SK-N-SH (cell line): ENCODE measurements around the gene CTSF. TPM values are rescaled to one million over a fixed set of nuclear protein-coding genes. Genes with fewer than 3 reads are reported as not detected.
"Not testable (repeated sequence)": the region's sequence is repeated elsewhere in the genome, so short reads cannot be mapped to it uniquely, and the experiment has no call there.

Experiments used
- CTCF ChIA-PET: fragments of 300-600, 350-600 bp; formaldehyde crosslinking; extraction: SDS; loops from one replicate; lab custom pipeline; 2021; lab: Yijun Ruan, JAX
- POLR2A ChIA-PET: fragments of 350-600 bp; sonication (Branson Sonifier 250); formaldehyde crosslinking; extraction: SDS; loops from one replicate; lab custom pipeline; 2020; ENCODE audit warnings: antibody characterized with exemption, inconsistent platforms; lab: Yijun Ruan, JAX
- DNase-seq: peaks from one replicate; pipeline ENCODE4 v3.0.0; 2012
- H2AFZ ChIP-seq: fragments of 200-600 bp; sonication (generic); 2 replicates; pipeline ENCODE4 v1.8.1; 2016; ENCODE audit warnings: antibody characterized with exemption, mild to moderate bottlenecking, low read depth
- H3F3A ChIP-seq: fragments of 200-600 bp; sonication (generic); replicated peaks from 2 replicates; pipeline ENCODE3; 2016; ENCODE audit warnings: antibody characterized with exemption, mild to moderate bottlenecking; ENCODE audit not compliant: insufficient read depth
- H3K27ac ChIP-seq, 2 experiments: fragments of 200-500 bp in 1 of 2; fragments of 200-600 bp in 1 of 2; sonication (Bioruptor generic) in 1 of 2; sonication (generic), shearing (Covaris generic) in 1 of 2; 2 replicates each; pipeline versions ENCODE4 v1.5.1 to v1.6.1; 2014 to 2016; ENCODE audit warnings: low read depth in 2 of 2, inconsistent platforms in 1 of 2, low read length in 1 of 2, mild to moderate bottlenecking in 1 of 2, mixed read lengths in 1 of 2
- H3K27me3 ChIP-seq: fragments of 200-600 bp; sonication (generic), shearing (Covaris generic); 2 replicates; pipeline ENCODE4 v1.6.1; 2016; ENCODE audit warnings: mixed run types; ENCODE audit not compliant: insufficient read depth
- H3K36me3 ChIP-seq, 2 experiments: fragments of 200-500 bp in 1 of 2; fragments of 200-600 bp in 1 of 2; sonication (Bioruptor generic) in 1 of 2; sonication (generic) in 1 of 2; replicated peaks in 1 of 2; 2 replicates each; pipeline versions ENCODE3 to v1.5.1; 2014 to 2016; ENCODE audit warnings: low read length in 1 of 2, mild to moderate bottlenecking in 1 of 2; ENCODE audit not compliant: insufficient read depth in 2 of 2, control insufficient read depth in 1 of 2
- H3K4me1 ChIP-seq, 2 experiments: fragments of 200-500 bp in 1 of 2; fragments of 200-600 bp in 1 of 2; sonication (Bioruptor generic) in 1 of 2; sonication (generic), shearing (Covaris generic) in 1 of 2; 2 replicates each; pipeline versions ENCODE4 v1.5.1 to v1.6.1; 2014 to 2016; ENCODE audit warnings: low read depth in 1 of 2, low read length in 1 of 2, mixed run types in 1 of 2; ENCODE audit not compliant: insufficient read depth in 2 of 2, control insufficient read depth in 1 of 2
- H3K4me2 ChIP-seq: fragments of 200-600 bp; sonication (generic), shearing (Covaris generic); 2 replicates; pipeline ENCODE4 v1.6.1; 2017; ENCODE audit warnings: mixed run types
- H3K4me3 ChIP-seq, 2 experiments: fragments of 200-500 bp in 1 of 2; fragments of 200-600 bp in 1 of 2; sonication (Bioruptor generic) in 1 of 2; sonication (generic), shearing (Covaris generic) in 1 of 2; 2 replicates each; pipeline versions ENCODE4 v1.5.1 to v1.8.1; 2014 to 2016; ENCODE audit warnings: low read depth in 2 of 2, inconsistent platforms in 1 of 2, low read length in 1 of 2, mild to moderate bottlenecking in 1 of 2, mixed read lengths in 1 of 2, moderate library complexity in 1 of 2
- H3K79me2 ChIP-seq: fragments of 200-600 bp; sonication (generic); 2 replicates; pipeline ENCODE4 v1.8.1; 2017; ENCODE audit warnings: mild to moderate bottlenecking; ENCODE audit not compliant: insufficient read depth
- H3K9ac ChIP-seq: fragments of 200-600 bp; sonication (generic); 2 replicates; pipeline ENCODE4 v1.6.1; 2017; ENCODE audit warnings: mixed run types
- H3K9me2 ChIP-seq: fragments of 200-600 bp; sonication (generic); 2 replicates; pipeline ENCODE4 v1.6.1; 2017; ENCODE audit warnings: mixed run types
- H3K9me3 ChIP-seq: fragments of 200-600 bp; sonication (generic); 2 replicates; pipeline ENCODE4 v1.6.1; 2017; ENCODE audit warnings: mixed run types, mild to moderate bottlenecking, moderate library complexity
- H4K20me1 ChIP-seq: fragments of 200-600 bp; sonication (generic); 2 replicates; pipeline ENCODE4 v1.6.1; 2017; ENCODE audit warnings: mild to moderate bottlenecking, mixed run types; ENCODE audit not compliant: insufficient read depth
- CHD2 ChIP-seq: fragments of 150-350 bp; IDR thresholded peaks from 2 replicates; pipeline ENCODE4 v1.6.1; 2018; ENCODE audit warnings: low read length; ENCODE audit not compliant: partially characterized antibody
- ELF1 ChIP-seq: IDR thresholded peaks from 2 replicates; pipeline ENCODE4 v1.4.0; 2012
- EZH2phosphoT487 ChIP-seq: fragments of 200-600 bp; sonication (generic); IDR thresholded peaks from 2 replicates; pipeline ENCODE4 v1.6.1; 2017; ENCODE audit warnings: low read depth, mixed run types, mild to moderate bottlenecking, antibody characterized with exemption, moderate library complexity, borderline replicate concordance
- FOSL2 ChIP-seq: IDR thresholded peaks from 2 replicates; pipeline ENCODE4 v1.4.0; 2012; ENCODE audit warnings: low read depth, mild to moderate bottlenecking, moderate library complexity, borderline replicate concordance
- FOXJ3 ChIP-seq: sonication (generic); formaldehyde crosslinking; IDR thresholded peaks from 2 replicates; pipeline ENCODE4 v1.5.1; 2020; ENCODE audit warnings: mild to moderate bottlenecking, missing genetic modification reagents
- FOXM1 ChIP-seq: IDR thresholded peaks from 2 replicates; pipeline ENCODE4 v1.4.0; 2012; ENCODE audit warnings: low read depth, mild to moderate bottlenecking
- GABPA ChIP-seq: IDR thresholded peaks from 2 replicates; pipeline ENCODE4 v1.4.0; 2012; ENCODE audit warnings: low read depth, mild to moderate bottlenecking
- NFIC ChIP-seq: IDR thresholded peaks from 2 replicates; pipeline ENCODE4 v1.4.0; 2012; ENCODE audit warnings: borderline replicate concordance
- NRF1 ChIP-seq: IDR thresholded peaks from 2 replicates; pipeline ENCODE4 v1.6.1; 2012; ENCODE audit warnings: low read depth, mild to moderate bottlenecking, low read length
- POLR2AphosphoS5 ChIP-seq: IDR thresholded peaks from 2 replicates; pipeline ENCODE4 v1.6.1; 2012; ENCODE audit warnings: low read depth, low read length
- RFX5 ChIP-seq: IDR thresholded peaks from 2 replicates; pipeline ENCODE4 v1.6.1; 2012; ENCODE audit warnings: mild to moderate bottlenecking, improper control_type of control experiment, low read length
- YY1 ChIP-seq: IDR thresholded peaks from 2 replicates; pipeline ENCODE4 v1.4.0; 2012; ENCODE audit warnings: low read depth, mild to moderate bottlenecking
- WGBS: methylation state at CpG from one replicate; pipeline ENCODE4 v1.1.6; 2017; ENCODE audit warnings: low lambda C conversion rate; 5-methylcytosine and 5-hydroxymethylcytosine counted together
- polyA plus RNA-seq, 3 experiments: library from polyadenylated mRNA; depleted of rRNA; stranded (reverse); fragments of >200 nt; gene quantifications; 2 replicates each; pipeline ENCODE4 v1.2.3, GENCODE V29; 2012
- TF ChIP-seq, protein P1 (sequence below): IDR thresholded peaks from 2 replicates; pipeline ENCODE4; 2012
- TF ChIP-seq, protein P2 (sequence below): IDR thresholded peaks from 2 replicates; pipeline ENCODE4 v1.6.1; 2012; ENCODE audit warnings: mild to moderate bottlenecking, low read depth, low read length, moderate library complexity
- TF ChIP-seq, protein P3 (sequence below): IDR thresholded peaks from 2 replicates; pipeline ENCODE4 v1.4.0; 2012; ENCODE audit warnings: low read depth, borderline replicate concordance

Gene CTSF
- polyA plus RNA-seq, 1 of the 3 experiments (the other 2 are of a cell fraction) = 57.2 TPM

DNA sequence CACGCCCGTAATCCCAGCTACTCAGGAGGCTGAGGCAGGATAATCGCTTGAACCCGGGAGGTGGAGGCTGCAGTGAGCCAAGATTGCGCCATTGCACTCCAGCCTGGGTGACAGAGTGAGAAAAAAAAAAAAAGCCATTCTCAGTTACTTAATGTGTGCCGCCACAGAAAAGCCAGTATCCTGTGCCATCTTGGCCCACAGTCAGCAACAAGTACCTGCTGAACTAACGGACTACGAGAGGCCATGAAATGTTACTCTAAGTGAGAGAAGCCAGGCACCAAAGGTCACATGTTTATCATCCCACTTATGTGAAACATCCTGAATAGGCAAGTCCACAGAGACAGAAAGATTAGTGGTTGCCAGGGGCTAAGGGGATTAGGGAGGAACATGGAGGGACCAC lies 27.8 kb downstream of the CTSF start:
- not testable (repeated sequence) for DNase-seq, H3K27ac ChIP-seq, H3K9me2 ChIP-seq, H3K9ac ChIP-seq, H3K79me2 ChIP-seq, H3K27me3 ChIP-seq, H3F3A ChIP-seq, H4K20me1 ChIP-seq, H3K4me1 ChIP-seq, H2AFZ ChIP-seq, H3K4me2 ChIP-seq, H3K4me3 ChIP-seq, H3K9me3 ChIP-seq
- POLR2A ChIA-PET = interaction anchor here (0.6 kb wide), 1 partner anchor 19 kb away, joined by 3 read pairs; no protein-coding TSS in a partner anchor
- H3K36me3 ChIP-seq = peaks cover 4 to 13% of the 10 kb centered on the region in 2 experiments
- CTCF ChIA-PET = interaction anchor here (0.6 kb wide), 1 partner anchor 130 kb away, joined by 3 read pairs; no protein-coding TSS in a partner anchor
- 95% methylated on average over 8 of the region's 8 CpGs for WGBS

DNA sequence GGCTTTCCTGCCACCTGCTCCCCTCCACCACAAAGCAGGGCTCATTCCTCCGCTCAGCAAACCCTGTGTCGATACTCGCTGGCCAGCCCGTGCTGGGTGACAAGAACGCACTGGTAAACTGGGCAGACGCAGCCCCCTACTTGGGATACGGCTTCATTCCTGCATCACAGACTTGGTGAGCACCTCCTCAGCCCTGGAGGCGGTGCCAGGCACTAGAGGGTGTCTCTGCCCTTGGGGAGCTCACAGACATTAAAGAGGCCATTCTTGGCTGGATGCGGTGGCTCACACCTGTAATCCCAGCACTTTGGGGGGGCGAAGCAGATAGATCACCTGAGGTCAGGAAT lies 28.6 kb downstream of the CTSF start:
- Histone ChIP-seq H2AFZ (no peak overlapping the region), H3K4me2 (no peak overlapping the region), H3K36me3 (peaks cover 4 to 13% of the 10 kb centered on the region in 2 experiments), H3K27me3 (no peaks in the 10 kb centered on the region), H3K9me3 (no peaks in the 10 kb centered on the region), H4K20me1 (no peaks in the 10 kb centered on the region), H3K4me1 (peaks cover 0 to 8% of the 10 kb centered on the region in 2 experiments; a peak in 1 of 4 replicates), H3K27ac (no peak overlapping the region), H3K9me2 (no peaks in the 10 kb centered on the region), H3K4me3 (no peak overlapping the region), H3F3A (no peaks in the 10 kb centered on the region), H3K9ac (no peak overlapping the region)
- ChIA-PET POLR2A (interaction anchor here (0.6 kb wide), 1 partner anchor 20 kb away, joined by 3 read pairs; no protein-coding TSS in a partner anchor), CTCF (interaction anchor here (0.6 to 0.8 kb wide), 3 partner anchors 130 to 158 kb away, joined by 3 read pairs; partner anchors contain the start of gene RBM4B)
- DNase-seq = no peak
- WGBS = 87% methylated on average over 8 of the region's 10 CpGs
- TF ChIP-seq RFX5 (no peak), FOXJ3 (CRISPR knock-in tag) (no peak), GABPA (no peak), EZH2phosphoT487 (no peak)
- TF ChIP-seq, all 33 proteins: peak for 0
- peaks cover under 1% of the 10 kb centered on the region for H3K79me2 ChIP-seq

DNA sequence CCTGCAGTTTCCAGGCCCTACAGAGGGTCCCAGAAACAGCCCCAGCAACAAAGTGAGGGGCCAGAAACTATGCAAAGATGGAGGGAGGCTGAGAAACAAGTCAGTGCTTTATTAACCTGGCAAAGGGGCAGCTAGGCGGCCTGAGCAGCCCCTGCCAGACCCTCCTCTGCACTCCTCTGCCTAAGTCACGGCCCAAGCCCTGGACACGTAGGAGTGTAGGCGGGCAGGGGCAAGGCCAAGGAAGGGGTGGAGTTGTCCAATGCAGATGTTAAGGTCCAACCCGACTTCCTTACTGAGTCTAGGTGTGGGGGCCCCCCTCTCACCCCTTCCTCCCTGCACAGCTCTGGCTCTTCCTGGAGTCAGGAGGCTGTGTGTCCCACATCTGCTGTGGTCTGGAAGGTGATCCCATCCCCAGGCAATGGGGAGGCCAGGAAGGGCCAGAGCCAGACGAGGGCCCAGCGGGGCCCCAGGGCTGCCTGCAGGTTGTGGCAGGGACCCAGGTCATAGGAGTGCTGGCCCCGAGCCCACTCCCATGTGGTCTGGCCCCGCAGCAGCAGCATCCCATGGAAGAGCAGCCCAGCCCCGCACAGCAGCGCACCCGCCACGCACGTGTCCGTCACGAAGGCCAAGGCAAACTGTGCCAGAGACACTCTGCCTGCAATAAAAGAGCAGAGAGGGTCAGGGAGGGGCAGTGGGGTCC lies 29.1 kb downstream of the CTSF start:
- POLR2A ChIA-PET = no interaction called here
- Histone ChIP-seq H3K4me2 (no peak overlapping the region), H3K4me3 (no peak overlapping the region), H4K20me1 (no peaks in the 10 kb centered on the region), H2AFZ (no peak overlapping the region), H3K27ac (no peak overlapping the region), H3K79me2 (no peaks in the 10 kb centered on the region), H3K36me3 (peaks cover 4 to 13% of the 10 kb centered on the region in 2 experiments), H3K9me2 (no peaks in the 10 kb centered on the region), H3K4me1 (peaks cover 0 to 8% of the 10 kb centered on the region in 2 experiments; a peak in 1 of 4 replicates), H3K9me3 (no peaks in the 10 kb centered on the region), H3K27me3 (no peaks in the 10 kb centered on the region), H3K9ac (no peak overlapping the region), H3F3A (no peaks in the 10 kb centered on the region)
- WGBS = 100% methylated on average over 1 of the region's 16 CpGs
- CTCF ChIA-PET = interaction anchor here (0.6 to 0.8 kb wide), 3 partner anchors 138 to 158 kb away, joined by 3 to 4 read pairs (median 3); partner anchors contain the start of gene RBM4B
- DNase-seq = no peak
- TF ChIP-seq NFIC = no peak
- TF ChIP-seq CHD2 = no peak
- TF ChIP-seq FOXM1 = no peak
- TF ChIP-seq YY1 = no peak
- TF ChIP-seq, protein P1, sequence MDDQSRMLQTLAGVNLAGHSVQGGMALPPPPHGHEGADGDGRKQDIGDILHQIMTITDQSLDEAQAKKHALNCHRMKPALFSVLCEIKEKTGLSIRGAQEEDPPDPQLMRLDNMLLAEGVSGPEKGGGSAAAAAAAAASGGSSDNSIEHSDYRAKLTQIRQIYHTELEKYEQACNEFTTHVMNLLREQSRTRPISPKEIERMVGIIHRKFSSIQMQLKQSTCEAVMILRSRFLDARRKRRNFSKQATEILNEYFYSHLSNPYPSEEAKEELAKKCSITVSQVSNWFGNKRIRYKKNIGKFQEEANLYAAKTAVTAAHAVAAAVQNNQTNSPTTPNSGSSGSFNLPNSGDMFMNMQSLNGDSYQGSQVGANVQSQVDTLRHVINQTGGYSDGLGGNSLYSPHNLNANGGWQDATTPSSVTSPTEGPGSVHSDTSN = no peak
- TF ChIP-seq, protein P2, sequence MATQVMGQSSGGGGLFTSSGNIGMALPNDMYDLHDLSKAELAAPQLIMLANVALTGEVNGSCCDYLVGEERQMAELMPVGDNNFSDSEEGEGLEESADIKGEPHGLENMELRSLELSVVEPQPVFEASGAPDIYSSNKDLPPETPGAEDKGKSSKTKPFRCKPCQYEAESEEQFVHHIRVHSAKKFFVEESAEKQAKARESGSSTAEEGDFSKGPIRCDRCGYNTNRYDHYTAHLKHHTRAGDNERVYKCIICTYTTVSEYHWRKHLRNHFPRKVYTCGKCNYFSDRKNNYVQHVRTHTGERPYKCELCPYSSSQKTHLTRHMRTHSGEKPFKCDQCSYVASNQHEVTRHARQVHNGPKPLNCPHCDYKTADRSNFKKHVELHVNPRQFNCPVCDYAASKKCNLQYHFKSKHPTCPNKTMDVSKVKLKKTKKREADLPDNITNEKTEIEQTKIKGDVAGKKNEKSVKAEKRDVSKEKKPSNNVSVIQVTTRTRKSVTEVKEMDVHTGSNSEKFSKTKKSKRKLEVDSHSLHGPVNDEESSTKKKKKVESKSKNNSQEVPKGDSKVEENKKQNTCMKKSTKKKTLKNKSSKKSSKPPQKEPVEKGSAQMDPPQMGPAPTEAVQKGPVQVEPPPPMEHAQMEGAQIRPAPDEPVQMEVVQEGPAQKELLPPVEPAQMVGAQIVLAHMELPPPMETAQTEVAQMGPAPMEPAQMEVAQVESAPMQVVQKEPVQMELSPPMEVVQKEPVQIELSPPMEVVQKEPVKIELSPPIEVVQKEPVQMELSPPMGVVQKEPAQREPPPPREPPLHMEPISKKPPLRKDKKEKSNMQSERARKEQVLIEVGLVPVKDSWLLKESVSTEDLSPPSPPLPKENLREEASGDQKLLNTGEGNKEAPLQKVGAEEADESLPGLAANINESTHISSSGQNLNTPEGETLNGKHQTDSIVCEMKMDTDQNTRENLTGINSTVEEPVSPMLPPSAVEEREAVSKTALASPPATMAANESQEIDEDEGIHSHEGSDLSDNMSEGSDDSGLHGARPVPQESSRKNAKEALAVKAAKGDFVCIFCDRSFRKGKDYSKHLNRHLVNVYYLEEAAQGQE = no peak
- TF ChIP-seq POLR2AphosphoS5 = no peak
- TF ChIP-seq ELF1 = no peak
- no peak for TF ChIP-seq NRF1
- TF ChIP-seq FOSL2 = no peak
- TF ChIP-seq, protein P3, sequence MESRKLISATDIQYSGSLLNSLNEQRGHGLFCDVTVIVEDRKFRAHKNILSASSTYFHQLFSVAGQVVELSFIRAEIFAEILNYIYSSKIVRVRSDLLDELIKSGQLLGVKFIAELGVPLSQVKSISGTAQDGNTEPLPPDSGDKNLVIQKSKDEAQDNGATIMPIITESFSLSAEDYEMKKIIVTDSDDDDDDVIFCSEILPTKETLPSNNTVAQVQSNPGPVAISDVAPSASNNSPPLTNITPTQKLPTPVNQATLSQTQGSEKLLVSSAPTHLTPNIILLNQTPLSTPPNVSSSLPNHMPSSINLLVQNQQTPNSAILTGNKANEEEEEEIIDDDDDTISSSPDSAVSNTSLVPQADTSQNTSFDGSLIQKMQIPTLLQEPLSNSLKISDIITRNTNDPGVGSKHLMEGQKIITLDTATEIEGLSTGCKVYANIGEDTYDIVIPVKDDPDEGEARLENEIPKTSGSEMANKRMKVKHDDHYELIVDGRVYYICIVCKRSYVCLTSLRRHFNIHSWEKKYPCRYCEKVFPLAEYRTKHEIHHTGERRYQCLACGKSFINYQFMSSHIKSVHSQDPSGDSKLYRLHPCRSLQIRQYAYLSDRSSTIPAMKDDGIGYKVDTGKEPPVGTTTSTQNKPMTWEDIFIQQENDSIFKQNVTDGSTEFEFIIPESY = no peak
